ENCODE measurements around the gene EFNB1. TPM values are rescaled to one million over a fixed set of nuclear protein-coding genes. Genes with fewer than 3 reads are reported as not detected.

EFNB1 gene
- total RNA-seq, 1 donor from 2014 or later: 25.4 TPM

- H3K36me3 Mint-ChIP-seq: peaks cover 17% of the 10 kb centered on the region
Observed at GRCh38 chrX:68842351-68842750, 13.5 kb downstream of the EFNB1 start.

DNA sequence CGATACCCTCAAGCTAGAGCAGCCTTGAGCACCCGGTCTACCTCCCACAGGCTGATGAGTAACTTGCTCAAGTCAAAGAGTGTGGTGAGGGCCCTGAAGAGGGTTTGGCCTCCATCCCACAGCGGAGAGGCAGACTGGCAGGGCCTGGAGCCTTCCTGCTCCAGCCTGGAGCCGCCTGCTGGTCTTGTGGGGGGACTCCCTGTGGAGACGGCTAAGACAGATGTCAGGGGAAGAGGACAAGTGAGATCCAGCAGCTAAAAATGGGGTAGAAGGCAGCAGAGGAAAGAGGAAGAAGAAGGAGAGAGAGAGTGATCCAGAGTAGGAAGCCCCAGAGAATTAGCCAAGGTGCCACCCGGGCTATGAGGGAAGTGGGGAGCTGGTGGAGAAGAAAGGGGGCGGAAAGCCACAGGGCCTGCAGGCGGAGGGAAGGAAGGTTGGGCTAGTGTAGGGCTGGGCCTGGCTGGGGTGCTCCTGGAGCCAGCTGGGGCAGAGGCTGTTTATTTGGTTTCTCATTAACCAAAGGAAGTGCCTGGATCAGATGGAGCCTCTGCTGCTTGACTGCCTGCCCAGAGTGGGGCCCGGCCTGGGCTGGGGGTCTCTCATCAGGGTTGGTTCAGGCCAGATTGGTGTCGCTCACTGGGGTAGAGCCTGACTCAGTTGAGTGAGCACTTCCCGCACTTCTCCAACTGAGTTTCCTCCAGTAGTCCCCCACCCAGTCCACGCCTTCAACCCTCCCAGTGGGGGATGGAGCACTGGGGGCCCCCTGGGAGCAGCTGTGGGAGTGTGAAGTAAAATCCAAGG is 14.2 kb downstream of the EFNB1 start:
- no peak overlapping the region for H3K27ac Mint-ChIP-seq
- no peak overlapping the region for H3K4me2 ChIP-seq
- peaks cover 6% of the 10 kb centered on the region for H3K9me3 Mint-ChIP-seq
- no peak for TF ChIP-seq EZH2phosphoT487 (IDR thresholded peaks at IDR 0.05)
- TF ChIP-seq EZH2 (IDR thresholded peaks at IDR 0.05): no peak
- TF ChIP-seq, protein P1, sequence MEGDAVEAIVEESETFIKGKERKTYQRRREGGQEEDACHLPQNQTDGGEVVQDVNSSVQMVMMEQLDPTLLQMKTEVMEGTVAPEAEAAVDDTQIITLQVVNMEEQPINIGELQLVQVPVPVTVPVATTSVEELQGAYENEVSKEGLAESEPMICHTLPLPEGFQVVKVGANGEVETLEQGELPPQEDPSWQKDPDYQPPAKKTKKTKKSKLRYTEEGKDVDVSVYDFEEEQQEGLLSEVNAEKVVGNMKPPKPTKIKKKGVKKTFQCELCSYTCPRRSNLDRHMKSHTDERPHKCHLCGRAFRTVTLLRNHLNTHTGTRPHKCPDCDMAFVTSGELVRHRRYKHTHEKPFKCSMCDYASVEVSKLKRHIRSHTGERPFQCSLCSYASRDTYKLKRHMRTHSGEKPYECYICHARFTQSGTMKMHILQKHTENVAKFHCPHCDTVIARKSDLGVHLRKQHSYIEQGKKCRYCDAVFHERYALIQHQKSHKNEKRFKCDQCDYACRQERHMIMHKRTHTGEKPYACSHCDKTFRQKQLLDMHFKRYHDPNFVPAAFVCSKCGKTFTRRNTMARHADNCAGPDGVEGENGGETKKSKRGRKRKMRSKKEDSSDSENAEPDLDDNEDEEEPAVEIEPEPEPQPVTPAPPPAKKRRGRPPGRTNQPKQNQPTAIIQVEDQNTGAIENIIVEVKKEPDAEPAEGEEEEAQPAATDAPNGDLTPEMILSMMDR (IDR thresholded peaks at IDR 0.05): no peak
- peaks cover 13% of the 10 kb centered on the region for H3K36me3 Mint-ChIP-seq
- no peak overlapping the region for H3K27ac ChIP-seq
- peaks cover 36% of the 10 kb centered on the region for H4K20me1 ChIP-seq (ENCODE audit: low read depth)
- H3K9ac ChIP-seq: no peak overlapping the region
- H3K4me1 Mint-ChIP-seq: peaks cover 33% of the 10 kb centered on the region
- H3K4me1 ChIP-seq: peaks cover 4% of the 10 kb centered on the region
- H3K9me3 ChIP-seq (ENCODE audit: low read depth): no peaks in the 10 kb centered on the region
- no peak overlapping the region for H3K4me3 ChIP-seq
- DNase-seq (ENCODE audit: low spot score): no peak
- peaks cover 2% of the 10 kb centered on the region for H3K27me3 Mint-ChIP-seq (ENCODE audit: insufficient read depth, low read depth)
- no peak overlapping the region for H2AFZ ChIP-seq (replicated peaks)
- H3K79me2 ChIP-seq (ENCODE audit: low read depth): no peaks in the 10 kb centered on the region
- H3K27me3 ChIP-seq: no peaks in the 10 kb centered on the region
- H3K36me3 ChIP-seq: no peaks in the 10 kb centered on the region
- H3F3A ChIP-seq (ENCODE audit: low read depth): peaks cover 7% of the 10 kb centered on the region
- no peak overlapping the region for H3K4me3 Mint-ChIP-seq

More at GRCh38 chrX:68842351-68842750, 13.5 kb downstream of the EFNB1 start:
- H4K20me1 ChIP-seq (ENCODE audit: low read depth): peaks cover 42% of the 10 kb centered on the region
- TF ChIP-seq, protein P1 (IDR thresholded peaks at IDR 0.05): no peak
- TF ChIP-seq EZH2phosphoT487 (IDR thresholded peaks at IDR 0.05) (no peak), EZH2 (IDR thresholded peaks at IDR 0.05) (no peak)
- no peaks in the 10 kb centered on the region for H3K36me3 ChIP-seq
- H2AFZ ChIP-seq (replicated peaks): no peak overlapping the region
- no peak overlapping the region for H3K27ac ChIP-seq
- H3K9me3 Mint-ChIP-seq: peaks cover 9% of the 10 kb centered on the region
- no peak overlapping the region for H3K4me3 ChIP-seq
- no peak overlapping the region for H3K9ac ChIP-seq
- H3K27ac Mint-ChIP-seq: no peak overlapping the region
- H3K4me1 Mint-ChIP-seq: peaks cover 32% of the 10 kb centered on the region
- no peaks in the 10 kb centered on the region for H3K27me3 ChIP-seq
- no peak overlapping the region for H3K4me2 ChIP-seq
- H3K79me2 ChIP-seq (ENCODE audit: low read depth): peaks cover 5% of the 10 kb centered on the region
- DNase-seq (ENCODE audit: low spot score): no peak
- H3K9me3 ChIP-seq (ENCODE audit: low read depth): no peaks in the 10 kb centered on the region
- peaks cover 4% of the 10 kb centered on the region for H3K4me1 ChIP-seq
- H3K27me3 Mint-ChIP-seq (ENCODE audit: insufficient read depth, low read depth): peaks cover 5% of the 10 kb centered on the region
- peaks cover 7% of the 10 kb centered on the region for H3F3A ChIP-seq (ENCODE audit: low read depth)
- no peak overlapping the region for H3K4me3 Mint-ChIP-seq

DNA sequence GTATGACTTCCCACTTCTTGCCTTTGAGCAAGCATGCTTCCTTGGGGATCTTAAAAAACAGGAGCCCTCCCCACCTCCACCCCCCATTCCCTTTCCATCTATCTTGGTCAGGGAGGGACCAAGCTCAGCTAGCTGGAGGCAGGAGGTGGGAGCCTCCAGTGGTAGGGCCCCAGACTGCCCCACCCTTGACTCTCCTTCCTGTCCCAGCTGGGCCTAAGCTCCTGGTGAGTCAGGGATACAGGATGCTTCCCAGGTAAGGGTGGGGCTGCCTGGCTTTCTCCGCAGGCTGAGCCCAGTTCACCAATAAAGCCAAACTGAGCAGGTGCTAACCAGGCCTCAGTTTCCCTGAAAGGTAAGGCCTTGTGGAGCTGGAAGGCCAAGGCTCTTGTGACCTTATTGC is 15.2 kb downstream of the EFNB1 start:
- peaks cover 8% of the 10 kb centered on the region for H3K36me3 Mint-ChIP-seq
- Histone ChIP-seq H2AFZ (replicated peaks) (no peak overlapping the region), H4K20me1 (ENCODE audit: low read depth) (peaks cover 26% of the 10 kb centered on the region), H3K79me2 (ENCODE audit: low read depth) (no peaks in the 10 kb centered on the region), H3K36me3 (no peaks in the 10 kb centered on the region), H3K4me2 (no peak overlapping the region), H3K27me3 (no peaks in the 10 kb centered on the region), H3K9me3 (ENCODE audit: low read depth) (no peaks in the 10 kb centered on the region), H3K4me3 (no peak overlapping the region), H3K4me1 (peaks cover 4% of the 10 kb centered on the region), H3K9ac (no peak overlapping the region), H3K27ac (no peak overlapping the region), H3F3A (ENCODE audit: low read depth) (peaks cover 7% of the 10 kb centered on the region)
- peaks cover 2% of the 10 kb centered on the region for H3K27me3 Mint-ChIP-seq (ENCODE audit: insufficient read depth, low read depth)
- H3K27ac Mint-ChIP-seq: no peak overlapping the region
- peaks cover 39% of the 10 kb centered on the region for H3K4me1 Mint-ChIP-seq
- no peak for DNase-seq (ENCODE audit: low spot score)
- peaks cover 8% of the 10 kb centered on the region for H3K9me3 Mint-ChIP-seq
- no peak overlapping the region for H3K4me3 Mint-ChIP-seq
- TF ChIP-seq EZH2 (IDR thresholded peaks at IDR 0.05) (no peak), EZH2phosphoT487 (IDR thresholded peaks at IDR 0.05) (no peak)
- TF ChIP-seq, protein P1 (IDR thresholded peaks at IDR 0.05): no peak

Measured in neural progenitor cell (in vitro differentiated cells).